HEK293T (cell line): ENCODE data around the gene SUGP1.

ENCODE experiments used
- BHLHE40 ChIP-seq: fragments of 450-650 bp; IDR thresholded peaks from 2 replicates; pipeline ENCODE4 v1.6.1; 2016; ENCODE audit warnings: mild to moderate bottlenecking, moderate library complexity, borderline replicate concordance
- CTBP1 ChIP-seq: fragments of 450-650 bp; IDR thresholded peaks from 2 replicates; pipeline ENCODE4 v1.6.1; 2016; ENCODE audit warnings: borderline replicate concordance
- FOXA1 ChIP-seq: fragments of 450-650 bp; IDR thresholded peaks from 2 replicates; pipeline ENCODE4 v1.6.1; 2016; ENCODE audit warnings: mild to moderate bottlenecking
- FOXK2 ChIP-seq: fragments of 450-650 bp; IDR thresholded peaks from 2 replicates; pipeline ENCODE4 v1.6.1; 2016; ENCODE audit warnings: mild to moderate bottlenecking
- FOXM1 ChIP-seq: fragments of 450-650 bp; IDR thresholded peaks from 2 replicates; pipeline ENCODE4 v1.6.1; 2017; ENCODE audit warnings: mild to moderate bottlenecking, borderline replicate concordance
- HDGF ChIP-seq: fragments of 450-650 bp; IDR thresholded peaks from 2 replicates; pipeline ENCODE4 v1.6.1; 2017; ENCODE audit warnings: antibody characterized with exemption, borderline replicate concordance
- L3MBTL2 ChIP-seq: fragments of 450-650 bp; conservative IDR thresholded peaks from 2 replicates; pipeline ENCODE4 v1.6.1; 2016; ENCODE audit warnings: mild to moderate bottlenecking
- NFRKB ChIP-seq: fragments of 450-650 bp; IDR thresholded peaks from 2 replicates; pipeline ENCODE4 v1.6.1; 2016; ENCODE audit warnings: mild to moderate bottlenecking, moderate library complexity
- PKNOX1 ChIP-seq: fragments of 450-650 bp; IDR thresholded peaks from 2 replicates; pipeline ENCODE4 v1.6.1; 2016
- SP1 ChIP-seq: fragments of 450-650 bp; IDR thresholded peaks from 2 replicates; pipeline ENCODE4 v1.6.1; 2017

- TF ChIP-seq L3MBTL2 (no peak), HDGF (no peak), SP1 (no peak), PKNOX1 (no peak), FOXM1 (no peak), BHLHE40 (no peak), FOXA1 (no peak), CTBP1 (no peak), FOXK2 (no peak), NFRKB (no peak)
Observed at GRCh38 chr19:19342086-19343015, 22.0 kb upstream of the SUGP1 start.
